Ascending aorta (tissue), 2 donors: Measurements from ENCODE around the gene TLR9. TPM values are rescaled to one million over a fixed set of nuclear protein-coding genes. Genes with fewer than 3 reads are reported as not detected.

Experiments used
- DNase-seq, 2 donors: peaks; one replicate each; pipeline ENCODE4 v3.0.0-alpha.2; 2019; ENCODE audit warnings: low spot score in 2 of 2
- H3K27ac ChIP-seq, 2 donors: fragments of 200-600 bp; sonication (generic); one replicate each; pipeline ENCODE4 v1.5.1; 2016 to 2017; ENCODE audit warnings: mild to moderate bottlenecking in 1 of 2
- H3K27me3 ChIP-seq: fragments of 200-600 bp; sonication (generic); one replicate; pipeline ENCODE4 v1.5.1; 2017
- H3K36me3 ChIP-seq, 2 donors: fragments of 200-600 bp; sonication (generic); one replicate each; pipeline ENCODE4 v1.5.1; 2016
- H3K4me1 ChIP-seq, 2 donors: fragments of 200-600 bp; sonication (generic); one replicate each; pipeline ENCODE4 v1.5.1; 2016 to 2017; ENCODE audit warnings: mild to moderate bottlenecking in 1 of 2
- H3K4me3 ChIP-seq, 2 donors: fragments of 200-600 bp; sonication (generic); one replicate each; pipeline ENCODE4 v1.5.1; 2016 to 2017; ENCODE audit warnings: mild to moderate bottlenecking in 1 of 2
- H3K9me3 ChIP-seq, 2 donors: fragments of 200-600 bp; sonication (generic); one replicate each; pipeline ENCODE4 v1.5.1; 2016
- intact Hi-C: fragments of 100-400 bp; cut with DNase I; formaldehyde crosslinking; loops from one replicate; pipeline ENCODE4 v1.15.1; 2023
- total RNA-seq: library from RNA; depleted of rRNA; stranded (reverse); fragments of >200 nt; gene quantifications from one replicate; pipeline ENCODE4 v1.1.0, GENCODE V29; 2016
- TF ChIP-seq, protein P1 (sequence below), 3 experiments: fragments of 200-600 bp in 2 of 3; fragments of 450-650 bp in 1 of 3; sonication (generic) in 2 of 3; IDR thresholded peaks; one replicate each; pipeline ENCODE4 v1.5.1; 2016 to 2019; ENCODE audit warnings: antibody characterized with exemption in 3 of 3, mild to moderate bottlenecking in 1 of 3, moderate library complexity in 1 of 3

TLR9 gene
- total RNA-seq, 1 donor from 2014 or later = not detected

DNA sequence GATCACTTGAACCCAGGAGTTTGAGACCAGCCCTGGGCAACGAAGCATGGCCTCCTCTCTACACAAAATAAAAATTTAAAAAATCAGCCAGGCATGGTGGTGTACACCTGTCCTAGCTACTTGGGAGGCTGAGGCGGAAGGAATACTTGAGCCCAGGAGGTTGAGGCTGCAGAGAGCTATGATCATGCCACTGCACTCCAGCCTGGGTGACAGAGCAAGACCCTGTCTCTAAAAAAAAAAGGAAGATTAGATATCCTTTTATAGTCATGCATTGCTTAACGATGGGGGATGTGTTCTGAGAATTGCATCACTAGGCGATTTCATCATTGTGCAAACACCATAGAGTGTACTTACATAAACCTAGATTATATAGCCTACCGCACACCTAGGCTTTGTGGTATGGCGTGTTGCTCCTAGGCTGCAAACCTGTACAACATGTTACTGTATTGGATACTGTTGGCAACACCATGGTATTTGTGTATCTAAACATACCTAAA lies 14.8 kb downstream of the TLR9 start:
- H3K4me1 ChIP-seq = no peaks in the 10 kb centered on the region
- TF ChIP-seq, protein P1, sequence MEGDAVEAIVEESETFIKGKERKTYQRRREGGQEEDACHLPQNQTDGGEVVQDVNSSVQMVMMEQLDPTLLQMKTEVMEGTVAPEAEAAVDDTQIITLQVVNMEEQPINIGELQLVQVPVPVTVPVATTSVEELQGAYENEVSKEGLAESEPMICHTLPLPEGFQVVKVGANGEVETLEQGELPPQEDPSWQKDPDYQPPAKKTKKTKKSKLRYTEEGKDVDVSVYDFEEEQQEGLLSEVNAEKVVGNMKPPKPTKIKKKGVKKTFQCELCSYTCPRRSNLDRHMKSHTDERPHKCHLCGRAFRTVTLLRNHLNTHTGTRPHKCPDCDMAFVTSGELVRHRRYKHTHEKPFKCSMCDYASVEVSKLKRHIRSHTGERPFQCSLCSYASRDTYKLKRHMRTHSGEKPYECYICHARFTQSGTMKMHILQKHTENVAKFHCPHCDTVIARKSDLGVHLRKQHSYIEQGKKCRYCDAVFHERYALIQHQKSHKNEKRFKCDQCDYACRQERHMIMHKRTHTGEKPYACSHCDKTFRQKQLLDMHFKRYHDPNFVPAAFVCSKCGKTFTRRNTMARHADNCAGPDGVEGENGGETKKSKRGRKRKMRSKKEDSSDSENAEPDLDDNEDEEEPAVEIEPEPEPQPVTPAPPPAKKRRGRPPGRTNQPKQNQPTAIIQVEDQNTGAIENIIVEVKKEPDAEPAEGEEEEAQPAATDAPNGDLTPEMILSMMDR (IDR thresholded peaks at IDR 0.05) = no peak
- no peak for DNase-seq
- no peaks in the 10 kb centered on the region for H3K27me3 ChIP-seq
- intact Hi-C loops = no loop called here
- H3K9me3 ChIP-seq = no peaks in the 10 kb centered on the region
- no peak overlapping the region for H3K4me3 ChIP-seq
- H3K27ac ChIP-seq = no peak overlapping the region
- peaks cover 91 to 96% of the 10 kb centered on the region in 2 donors for H3K36me3 ChIP-seq

DNA sequence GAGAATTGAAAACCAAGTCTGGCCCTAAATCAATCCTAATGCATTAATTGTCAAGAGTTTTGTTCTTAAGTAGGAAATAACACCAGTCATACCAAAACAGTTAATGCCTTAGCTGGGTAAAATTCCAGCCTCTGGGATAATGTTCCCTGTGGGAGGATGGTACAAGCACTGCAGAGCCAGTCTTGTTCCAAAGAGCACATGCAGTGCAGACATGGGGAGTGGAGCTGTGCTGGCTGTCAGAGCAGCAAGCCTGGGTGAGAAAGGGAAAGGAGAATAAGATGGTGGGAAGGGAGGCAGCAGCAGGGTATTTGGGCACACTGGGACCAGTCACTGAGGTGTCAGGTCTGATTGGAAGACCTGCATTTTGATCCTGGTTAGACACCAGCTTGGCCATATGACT lies 15.4 kb downstream of the TLR9 start:
- intact Hi-C loops = no loop called here
- H3K4me3 ChIP-seq = no peak overlapping the region
- H3K27ac ChIP-seq = no peak overlapping the region
- no peaks in the 10 kb centered on the region for H3K4me1 ChIP-seq
- TF ChIP-seq, protein P1 (IDR thresholded peaks at IDR 0.05) = no peak
- H3K9me3 ChIP-seq = no peaks in the 10 kb centered on the region
- no peak for DNase-seq
- peaks cover 90 to 96% of the 10 kb centered on the region in 2 donors for H3K36me3 ChIP-seq
- H3K27me3 ChIP-seq = no peaks in the 10 kb centered on the region

DNA sequence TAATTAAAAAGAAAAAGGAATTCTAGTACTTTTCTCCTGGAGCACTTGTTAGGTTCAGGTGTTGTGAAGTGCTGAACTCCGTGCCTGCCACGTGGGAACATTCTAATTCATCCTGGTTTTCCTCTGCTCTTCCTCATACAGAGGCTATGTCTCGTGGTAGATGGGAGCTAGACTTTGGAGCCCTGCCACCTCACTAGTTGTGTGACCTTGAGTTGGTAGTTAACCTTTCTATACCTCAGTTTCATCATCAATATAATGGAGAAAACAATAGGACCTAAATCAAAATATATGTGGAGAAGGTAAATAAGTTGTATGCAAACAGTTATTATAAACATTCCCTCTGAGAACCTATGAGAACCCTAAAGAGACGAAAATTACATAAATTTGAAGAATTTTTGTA lies 16.9 kb downstream of the TLR9 start:
- H3K27me3 ChIP-seq = no peaks in the 10 kb centered on the region
- H3K36me3 ChIP-seq = peaks cover 92 to 96% of the 10 kb centered on the region in 2 donors
- TF ChIP-seq, protein P1 (IDR thresholded peaks at IDR 0.05) = no peak
- H3K27ac ChIP-seq = no peak overlapping the region
- no peaks in the 10 kb centered on the region for H3K4me1 ChIP-seq
- H3K4me3 ChIP-seq = no peak overlapping the region
- no peak for DNase-seq
- intact Hi-C loops = no loop called here
- H3K9me3 ChIP-seq = no peaks in the 10 kb centered on the region

DNA sequence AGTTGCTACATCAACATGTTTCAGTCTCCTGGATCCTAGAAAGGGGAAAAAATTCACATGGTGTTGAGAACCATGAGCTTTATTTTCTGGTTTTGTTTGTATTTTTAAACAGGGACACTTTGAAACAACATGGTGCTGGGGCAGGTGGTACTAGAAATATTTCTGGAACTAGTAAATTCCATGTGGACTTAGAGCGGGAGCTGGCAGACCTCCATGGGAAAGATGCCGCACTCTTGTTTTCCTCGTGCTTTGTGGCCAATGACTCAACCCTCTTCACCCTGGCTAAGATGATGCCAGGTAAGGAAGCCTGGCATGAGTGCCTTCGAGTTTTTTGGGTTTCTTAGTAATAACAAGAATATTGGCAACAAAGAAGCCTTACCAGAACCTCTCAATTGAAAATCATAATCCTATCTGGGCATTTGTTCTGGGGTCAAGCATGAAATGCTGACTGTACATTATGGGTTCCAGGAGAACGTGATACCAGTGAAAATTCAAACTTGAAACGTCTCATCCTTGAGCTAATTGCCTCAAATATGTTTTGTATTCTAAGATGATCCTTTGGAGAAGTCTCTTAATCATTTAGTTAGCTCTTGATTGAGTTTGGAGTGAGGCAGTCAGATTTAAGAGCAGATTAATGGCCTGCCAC lies 19.6 kb downstream of the TLR9 start:
- H3K9me3 ChIP-seq = no peaks in the 10 kb centered on the region
- no peaks in the 10 kb centered on the region for H3K27me3 ChIP-seq
- H3K36me3 ChIP-seq = peaks cover 83 to 93% of the 10 kb centered on the region in 2 donors
- no peak overlapping the region for H3K27ac ChIP-seq
- H3K4me3 ChIP-seq = no peak overlapping the region
- H3K4me1 ChIP-seq = no peaks in the 10 kb centered on the region
- intact Hi-C loops = no loop called here
- TF ChIP-seq, protein P1 (IDR thresholded peaks at IDR 0.05) = no peak
- DNase-seq = no peak

DNA sequence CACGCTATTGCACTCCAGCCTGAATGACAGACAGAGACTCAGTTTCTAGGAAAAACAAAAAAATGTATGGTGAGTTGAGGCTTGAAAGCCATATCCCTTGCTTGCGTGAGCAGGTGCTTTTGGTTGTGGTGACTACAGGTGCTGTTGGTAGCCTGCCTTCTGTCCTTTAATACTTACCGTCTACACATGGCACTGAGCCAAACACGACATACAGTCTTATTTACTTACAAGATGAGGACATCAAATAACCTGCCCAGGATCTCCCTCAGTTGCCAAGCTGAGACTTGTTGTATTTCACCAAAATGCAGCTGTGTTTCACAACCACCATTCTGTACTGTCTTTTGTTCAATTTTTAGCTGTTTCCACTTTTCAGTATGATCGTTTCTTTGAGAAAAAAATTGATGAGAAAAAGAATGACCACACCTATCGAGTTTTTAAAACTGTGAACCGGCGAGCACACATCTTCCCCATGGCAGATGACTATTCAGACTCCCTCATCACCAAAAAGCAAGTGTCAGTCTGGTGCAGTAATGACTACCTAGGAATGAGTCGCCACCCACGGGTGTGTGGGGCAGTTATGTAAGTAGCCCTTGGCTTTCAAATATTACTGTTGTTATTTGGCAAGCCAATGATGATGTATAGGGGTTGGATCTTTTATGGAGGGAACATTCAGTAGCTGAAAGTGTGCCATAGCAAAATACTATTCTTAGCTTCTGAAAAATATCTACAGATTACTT lies 20.9 kb downstream of the TLR9 start:
- Histone ChIP-seq H3K4me3 (no peak overlapping the region), H3K36me3 (peaks cover 74 to 79% of the 10 kb centered on the region in 2 donors), H3K27ac (no peak overlapping the region), H3K4me1 (peaks cover 0 to 3% of the 10 kb centered on the region in 2 donors), H3K9me3 (no peaks in the 10 kb centered on the region), H3K27me3 (no peaks in the 10 kb centered on the region)
- no peak for DNase-seq
- intact Hi-C loops = no loop called here
- TF ChIP-seq, protein P1 (IDR thresholded peaks at IDR 0.05) = no peak
